WTC11 (cell line): Measurements from ENCODE around the gene CENPB. TPM values are rescaled to one million over a fixed set of nuclear protein-coding genes. Genes with fewer than 3 reads are reported as not detected.

Source experiments
- CBFB ChIP-seq: sonication (generic); formaldehyde crosslinking; IDR thresholded peaks from 2 replicates; pipeline ENCODE4 v1.8.1; 2022; ENCODE audit warnings: mild to moderate bottlenecking, low read depth, missing genetic modification reagents
- CREB1 ChIP-seq: sonication (generic); formaldehyde crosslinking; IDR thresholded peaks from 2 replicates; pipeline ENCODE4 v1.8.0; 2023; ENCODE audit warnings: mild to moderate bottlenecking, missing genetic modification reagents
- E2F5 ChIP-seq: sonication (generic); formaldehyde crosslinking; IDR thresholded peaks from 2 replicates; pipeline ENCODE4 v1.8.1; 2022; ENCODE audit warnings: mild to moderate bottlenecking, moderate library complexity, missing genetic modification reagents
- ELF4 ChIP-seq: sonication (generic); formaldehyde crosslinking; IDR thresholded peaks from 2 replicates; pipeline ENCODE4 v1.8.1; 2022; ENCODE audit warnings: low read depth, mild to moderate bottlenecking, moderate library complexity, missing genetic modification reagents
- GABPB1 ChIP-seq: sonication (generic); formaldehyde crosslinking; IDR thresholded peaks from 2 replicates; pipeline ENCODE4 v1.8.1; 2023; ENCODE audit warnings: mild to moderate bottlenecking, missing genetic modification reagents
- IRF1 ChIP-seq: sonication (generic); formaldehyde crosslinking; IDR thresholded peaks from 2 replicates; pipeline ENCODE4 v1.8.0; 2023; ENCODE audit warnings: missing genetic modification reagents
- KAT7 ChIP-seq: sonication (generic); formaldehyde crosslinking; IDR thresholded peaks from 2 replicates; pipeline ENCODE4 v1.8.1; 2023; ENCODE audit warnings: missing genetic modification reagents, mild to moderate bottlenecking, borderline replicate concordance
- MAX ChIP-seq: sonication (generic); formaldehyde crosslinking; IDR thresholded peaks from 2 replicates; pipeline ENCODE4 v1.8.0; 2022; ENCODE audit warnings: mild to moderate bottlenecking, missing genetic modification reagents
- NR3C1 ChIP-seq: sonication (generic); formaldehyde crosslinking; conservative IDR thresholded peaks from 2 replicates; pipeline ENCODE4 v1.8.1; 2023; ENCODE audit warnings: low read depth, mild to moderate bottlenecking, missing genetic modification reagents
- TEAD1 ChIP-seq: sonication (generic); formaldehyde crosslinking; IDR thresholded peaks from 2 replicates; pipeline ENCODE4 v1.8.0; 2022; ENCODE audit warnings: mild to moderate bottlenecking, missing genetic modification reagents
- TP53 ChIP-seq: sonication (generic); formaldehyde crosslinking; IDR thresholded peaks from 2 replicates; pipeline ENCODE4 v1.8.1; 2023; ENCODE audit warnings: mild to moderate bottlenecking, missing genetic modification reagents
- USF1 ChIP-seq: sonication (generic); formaldehyde crosslinking; IDR thresholded peaks from 2 replicates; pipeline ENCODE4 v1.8.0; 2022; ENCODE audit warnings: mild to moderate bottlenecking, missing genetic modification reagents
- USF2 ChIP-seq: sonication (generic); formaldehyde crosslinking; IDR thresholded peaks from 2 replicates; pipeline ENCODE4 v1.8.1; 2023; ENCODE audit warnings: mild to moderate bottlenecking, missing genetic modification reagents, moderate library complexity
- ZNF138 ChIP-seq: sonication (generic); formaldehyde crosslinking; conservative IDR thresholded peaks from 2 replicates; pipeline ENCODE4 v1.8.1; 2022; ENCODE audit warnings: mild to moderate bottlenecking, moderate library complexity, missing genetic modification reagents
- ZNF232 ChIP-seq: sonication (generic); formaldehyde crosslinking; IDR thresholded peaks from 2 replicates; pipeline ENCODE4 v1.8.0; 2022; ENCODE audit warnings: mild to moderate bottlenecking, missing genetic modification reagents
- ZNF281 ChIP-seq: sonication (generic); formaldehyde crosslinking; IDR thresholded peaks from 2 replicates; pipeline ENCODE4 v1.8.0; 2023; ENCODE audit warnings: mild to moderate bottlenecking, missing genetic modification reagents
- ZNF423 ChIP-seq: fragments of 250-450 bp; sonication (Bioruptor Pico); IDR thresholded peaks from 2 replicates; pipeline ENCODE4 v2.1.2; 2022; ENCODE audit warnings: mild to moderate bottlenecking, moderate library complexity
- ZNF512 ChIP-seq: sonication (generic); formaldehyde crosslinking; IDR thresholded peaks from 2 replicates; pipeline ENCODE4 v1.8.1; 2022; ENCODE audit warnings: missing genetic modification reagents, borderline replicate concordance
- total RNA-seq: library from RNA; stranded (reverse); gene quantifications from 3 replicates; pipeline ENCODE4 v1.2.3, GENCODE V29; 2021

Gene CENPB
- total RNA-seq, 1 experiment from 2014 or later = 58.7 TPM

GRCh38 chr20:3767427-3768341 is 18.9 kb downstream of the CENPB start, which contains the start of gene ADISSP (continued):
- TF ChIP-seq ZNF512 (CRISPR knock-in tag) (no peak), E2F5 (CRISPR knock-in tag) (peak; percentile 85), TEAD1 (CRISPR knock-in tag) (peak; percentile 71; the same call in 1 of the 2 replicates), ZNF281 (CRISPR knock-in tag) (0 out of 2 replicates have a peak, but pooled peaks have one; percentile 45), TP53 (CRISPR knock-in tag) (peak; percentile 60; the same call in 1 of the 2 replicates), CREB1 (CRISPR knock-in tag) (0 out of 2 replicates have a peak, but pooled peaks have one; percentile 16), ELF4 (CRISPR knock-in tag) (peak; percentile 58; the same call in 1 of the 2 replicates), ZNF138 (CRISPR knock-in tag) (peak; percentile 54; the same call in 1 of the 2 replicates), ZNF232 (CRISPR knock-in tag) (peak; percentile 71), KAT7 (CRISPR knock-in tag) (no peak), MAX (CRISPR knock-in tag) (peak; percentile 92), NR3C1 (CRISPR knock-in tag) (no peak), IRF1 (CRISPR knock-in tag) (0 out of 2 replicates have a peak, but pooled peaks have one; percentile 22), USF1 (CRISPR knock-in tag) (peak; percentile 98), GABPB1 (peak; percentile 61), CBFB (no peak), ZNF423 (CRISPR knock-in tag) (no peak), USF2 (CRISPR knock-in tag) (peak; percentile 98)
- TF ChIP-seq, all 79 proteins: peak for 26
